K562 (cell line): Measurements from ENCODE around the gene SH3YL1. TPM values are rescaled to one million over a fixed set of nuclear protein-coding genes. Genes with fewer than 3 reads are reported as not detected.

ENCODE experiments used
- ATAC-seq: fragments of 200-7000 bp; cut with Tn5 transposase; 3 replicates; pipeline ENCODE4 v1.9.1; 2020; ENCODE audit warnings: moderate library complexity
- BruUV-seq: library from RNA; stranded (reverse); fragments of 400-500 nt; replicated peaks from 2 replicates; lab custom pipeline; 2021; lab: Mats Ljungman, UMichigan
- CTCF ChIA-PET: fragments of 300-600 bp; formaldehyde crosslinking; extraction: SDS; loops from one replicate; lab custom pipeline; 2021; ENCODE audit warnings: low intra/inter-chr PET ratio; lab: Yijun Ruan, JAX
- POLR2A ChIA-PET: fragments of 300-600, 350-650 bp; sonication (Branson Sonifier 250); formaldehyde crosslinking; extraction: SDS; loops from one replicate; lab custom pipeline; 2021; ENCODE audit warnings: antibody characterized with exemption, inconsistent platforms; lab: Yijun Ruan, JAX
- DNase-seq, 4 experiments: peaks; one replicate each; pipeline versions ENCODE4 v3.0.0 to v3.0.0-alpha.2; 2011 to 2018; ENCODE audit warnings: low spot score in 3 of 4, mixed read lengths in 3 of 4; ENCODE audit errors: extremely low read depth in 1 of 4
- FAIRE-seq: peaks from 2 replicates; lab custom pipeline; 2011; peaks lifted over from hg19 to GRCh38; lab: Jason Lieb, UNC
- H2AFZ ChIP-seq: 2 replicates; pipeline ENCODE4 v1.6.0; 2011; ENCODE audit warnings: low read depth, low read length, control low read depth, inconsistent platforms
- H3K27ac ChIP-seq: fragments of 200-600 bp; 3 replicates; pipeline ENCODE4 v1.8.0; 2011; ENCODE audit warnings: low read depth, mild to moderate bottlenecking, control low read depth, inconsistent platforms, low read length, moderate library complexity, mixed read lengths; ENCODE audit errors: extremely low read depth
- H3K27me3 ChIP-seq, 2 experiments: fragments of 300-600 bp in 1 of 2; 2 replicates in 1 of 2; 3 replicates in 1 of 2; pipeline versions ENCODE4 v1.6.0 to v1.8.0; 2011; ENCODE audit warnings: inconsistent platforms in 2 of 2, low read length in 2 of 2, mild to moderate bottlenecking in 1 of 2, mixed read lengths in 1 of 2, moderate library complexity in 1 of 2; ENCODE audit not compliant: control insufficient read depth in 2 of 2, insufficient read depth in 2 of 2
- H3K36me3 ChIP-seq: fragments of 300-600 bp; 3 replicates; pipeline ENCODE4 v1.8.0; 2011; ENCODE audit warnings: mild to moderate bottlenecking, low read length, inconsistent platforms; ENCODE audit not compliant: control insufficient read depth, insufficient read depth
- H3K4me1 ChIP-seq, 2 experiments: fragments of 200-600 bp in 1 of 2; replicated peaks in 1 of 2; 2 replicates in 1 of 2; 3 replicates in 1 of 2; pipeline versions ENCODE4 v1.5.1 to v1.8.0; 2011; ENCODE audit warnings: inconsistent platforms in 2 of 2, low read length in 2 of 2, mild to moderate bottlenecking in 1 of 2, mixed read lengths in 1 of 2, moderate library complexity in 1 of 2; ENCODE audit not compliant: control insufficient read depth in 2 of 2, insufficient read depth in 2 of 2
- H3K4me2 ChIP-seq: 2 replicates; pipeline ENCODE4 v1.6.1; 2011; ENCODE audit warnings: low read length, control low read depth, inconsistent platforms, mixed read lengths; ENCODE audit not compliant: insufficient read depth
- H3K4me3 ChIP-seq: fragments of 200-600 bp; sonication (generic), shearing (Covaris generic); 2 replicates; pipeline ENCODE4 v1.5.1; 2016; ENCODE audit warnings: control low read depth, inconsistent platforms
- H3K79me2 ChIP-seq: fragments of 200-600 bp; 3 replicates; pipeline ENCODE4 v1.8.0; 2011; ENCODE audit warnings: low read length, inconsistent platforms; ENCODE audit not compliant: control insufficient read depth, insufficient read depth
- H3K9ac ChIP-seq, 2 experiments: 2 replicates each; pipeline versions ENCODE4 v1.6.0 to v1.6.1; 2011; ENCODE audit warnings: low read depth in 2 of 2, low read length in 2 of 2, control low read depth in 1 of 2, inconsistent platforms in 1 of 2, mild to moderate bottlenecking in 1 of 2, mixed read lengths in 1 of 2; ENCODE audit not compliant: insufficient read depth in 1 of 2
- H3K9me1 ChIP-seq: one replicate; pipeline ENCODE4 v1.6.0; 2011; ENCODE audit warnings: inconsistent platforms, mild to moderate bottlenecking, low read length, moderate library complexity; ENCODE audit not compliant: control insufficient read depth, insufficient read depth
- H3K9me3 ChIP-seq: replicated peaks from 2 replicates; pipeline ENCODE4 v1.5.1; 2011; ENCODE audit warnings: low read depth, low read length, inconsistent platforms; ENCODE audit not compliant: control insufficient read depth, insufficient read depth
- H4K20me1 ChIP-seq: replicated peaks from 2 replicates; pipeline ENCODE4 v1.6.1; 2011; ENCODE audit warnings: low read length, inconsistent platforms, mixed read lengths; ENCODE audit not compliant: control insufficient read depth, insufficient read depth
- ELF1 ChIP-seq: fragments of 200-800 bp; sonication (Bioruptor generic); IDR thresholded peaks from 2 replicates; pipeline ENCODE4 v1.6.1; 2016; ENCODE audit warnings: missing genetic modification characterization, missing compliant biosample characterization
- HMG20A ChIP-seq: fragments of 450-650 bp; formaldehyde crosslinking; conservative IDR thresholded peaks from 2 replicates; pipeline ENCODE4 v1.4.0; 2020; ENCODE audit warnings: mild to moderate bottlenecking, mixed read lengths
- MCM3 ChIP-seq: fragments of 450-650 bp; IDR thresholded peaks from 2 replicates; pipeline ENCODE4 v1.6.1; 2016
- MECOM ChIP-seq: fragments of 250-450 bp; sonication (Bioruptor Pico); IDR thresholded peaks from 2 replicates; pipeline ENCODE4 v1.8.0; 2022; ENCODE audit warnings: inconsistent platforms
- NFE2 ChIP-seq: IDR thresholded peaks from 2 replicates; pipeline ENCODE4 v1.6.1; 2014; ENCODE audit warnings: antibody characterized with exemption, low read depth
- POLR3A ChIP-seq: IDR thresholded peaks from 2 replicates; pipeline ENCODE4 v1.6.1; 2011; ENCODE audit warnings: borderline replicate concordance, mild to moderate bottlenecking, moderate library complexity; ENCODE audit not compliant: insufficient read length, insufficient read depth; ENCODE audit errors: extremely low read depth
- SP1 ChIP-seq: sonication (generic); formaldehyde crosslinking; IDR thresholded peaks from 2 replicates; pipeline ENCODE4 v1.8.1; 2022; ENCODE audit warnings: mild to moderate bottlenecking, missing genetic modification reagents
- U2AF2 ChIP-seq: fragments of 200-400 bp; formaldehyde crosslinking; optimal IDR thresholded peaks from 2 replicates; pipeline ENCODE3; 2017; ENCODE audit warnings: low read depth, mild to moderate bottlenecking, low read length
- XRCC5 ChIP-seq: fragments of 200-400 bp; formaldehyde crosslinking; IDR thresholded peaks from 2 replicates; pipeline ENCODE4 v1.6.1; 2017; ENCODE audit warnings: low read depth, mild to moderate bottlenecking, low read length
- WGBS: fragments of 100-300 bp; shearing (Covaris generic); methylation state at CpG from one replicate; pipeline ENCODE4 v1.1.6; 2016; ENCODE audit warnings: low coverage, mixed read lengths; ENCODE audit not compliant: insufficient coverage; ENCODE audit errors: missing lambda C conversion rate; 5-methylcytosine and 5-hydroxymethylcytosine counted together
- in situ Hi-C: fragments of 300-500 bp; cut with MboI; formaldehyde crosslinking; loops from 4 replicates; pipeline ENCODE4 v1.15.0; 2018; ENCODE audit warnings: inconsistent platforms, mixed read lengths
- intact Hi-C: fragments of 100-400 bp; cut with micrococcal nuclease; formaldehyde crosslinking; loops from 2 replicates; pipeline ENCODE4 v1.14.2; 2022
- polyA plus RNA-seq, 8 experiments: library from polyadenylated mRNA; depleted of rRNA in 4 of 8; stranded (reverse) in 5 of 8; unstranded in 3 of 8; fragments of >200 nt; fragmentation: Nextera tagmentation in 2 of 8; fragmentation: Illumina TruSeq in 1 of 8; extraction: Ambion mirVana in 2 of 8; extraction: Trizol in 1 of 8; gene quantifications; 2 replicates each; pipeline versions ENCODE4 v1.2.1 to v1.2.3, GENCODE V29; 2011 to 2014; ENCODE audit warnings: inconsistent platforms in 1 of 8, missing spikeins in 1 of 8
- total RNA-seq, 7 experiments: library from RNA; depleted of rRNA in 6 of 7; stranded (reverse); fragments of >200 nt in 6 of 7; fragmentation: Illumina TruSeq in 2 of 7; extraction: Trizol in 2 of 7; gene quantifications; 2 replicates each; pipeline versions ENCODE4 v1.2.1 to v1.2.3, GENCODE V29; 2011 to 2021; ENCODE audit warnings: low replicate concordance in 1 of 7

Gene SH3YL1
- total and polyA plus RNA-seq, 9 of the 15 experiments (the other 6 are each of a cell fraction or from before 2014, with no cell fraction given): 3.9 to 7.8 (median 5.3) TPM

DNA sequence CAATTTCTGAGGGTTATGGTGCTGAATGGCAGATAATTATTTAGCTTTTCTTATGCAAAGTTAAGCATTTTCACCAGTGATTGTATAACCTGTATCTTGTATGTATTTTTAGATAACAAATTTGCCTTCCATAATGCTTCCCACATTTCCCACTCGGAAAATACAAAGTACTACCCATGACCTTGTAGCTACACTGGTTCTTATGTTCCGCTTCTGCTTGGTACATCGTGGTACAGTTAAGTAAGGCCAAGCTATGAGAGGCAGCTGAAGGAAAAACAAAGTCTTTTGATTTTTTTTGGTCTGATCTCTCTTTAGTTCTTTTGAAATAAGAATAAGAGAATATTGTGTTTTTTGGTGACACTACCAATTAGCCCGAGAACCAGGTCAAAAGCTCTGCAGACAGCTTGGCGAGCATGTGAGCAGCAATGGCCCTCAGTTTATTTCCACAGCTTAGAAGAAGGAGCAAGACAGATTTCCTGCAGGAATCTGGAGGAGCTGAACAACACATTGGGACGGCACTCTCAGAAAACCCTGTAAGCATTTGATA lies 26.8 kb downstream of the SH3YL1 start:
- in situ Hi-C loops: no loop called here
- ATAC-seq: no peak

DNA sequence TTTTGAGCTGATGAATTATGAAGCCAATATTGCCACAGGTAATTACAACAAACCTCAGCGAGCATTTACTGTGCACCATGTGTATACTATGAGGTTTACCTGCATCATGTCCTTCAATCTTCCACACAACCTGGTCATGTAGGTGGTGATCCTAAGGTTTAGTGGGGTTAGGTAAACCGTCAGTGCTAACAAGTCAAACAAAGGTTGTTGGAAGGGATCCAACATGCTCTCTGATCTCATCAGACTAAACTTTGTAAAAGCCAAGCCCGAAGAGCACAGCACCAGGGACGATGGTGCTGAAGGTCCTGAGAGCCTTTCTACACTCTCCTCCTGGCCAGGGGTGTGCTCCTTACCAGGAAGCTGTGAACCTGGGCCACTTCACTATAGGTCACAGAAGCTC lies 29.4 kb downstream of the SH3YL1 start:
- Histone ChIP-seq H3K4me1 (no peaks in the 10 kb centered on the region), H3K9me3 (no peaks in the 10 kb centered on the region), H3K9ac (no peak overlapping the region), H3K4me3 (no peak overlapping the region), H4K20me1 (no peaks in the 10 kb centered on the region), H2AFZ (no peak overlapping the region), H3K36me3 (no peaks in the 10 kb centered on the region), H3K27ac (no peak overlapping the region), H3K4me2 (no peak overlapping the region), H3K9me1 (no peaks in the 10 kb centered on the region), H3K79me2 (no peaks in the 10 kb centered on the region), H3K27me3 (peaks cover 0 to 5% of the 10 kb centered on the region in 2 experiments; a peak in 1 of 5 replicates)
- 0% methylated on average over 4 of the region's 4 CpGs for WGBS
- CTCF ChIA-PET: no interaction called here
- BruUV-seq: no TSS peak
- no peak for DNase-seq
- no peak for FAIRE-seq
- POLR2A ChIA-PET: no interaction called here
- in situ Hi-C loops (no loop called here), intact Hi-C loops (no loop called here)
- TF ChIP-seq MCM3 (no peak), HMG20A (CRISPR knock-in tag) (no peak), ELF1 (tag) (no peak), U2AF2 (no peak), XRCC5 (no peak)
- ATAC-seq: no peak

More for the DNA sequence above, 26.8 kb downstream of the SH3YL1 start:
- ChIA-PET CTCF (no interaction called here), POLR2A (no interaction called here)
- H3K9me3 ChIP-seq: no peaks in the 10 kb centered on the region
- no peaks in the 10 kb centered on the region for H3K36me3 ChIP-seq
- 10% methylated on average over 6 of the region's 6 CpGs for WGBS
- FAIRE-seq (no peak), DNase-seq (no peak)
- intact Hi-C loops: no loop called here
- no peak overlapping the region for H3K9ac ChIP-seq
- no peaks in the 10 kb centered on the region for H3K79me2 ChIP-seq
- H3K4me3 ChIP-seq: no peak overlapping the region
- H3K27me3 ChIP-seq: peaks cover 0 to 5% of the 10 kb centered on the region in 2 experiments; a peak in 1 of 5 replicates
- H2AFZ ChIP-seq: no peak overlapping the region
- H3K4me2 ChIP-seq: no peak overlapping the region
- TF ChIP-seq SP1 (CRISPR knock-in tag): no peak
- no peak for TF ChIP-seq POLR3A
- TF ChIP-seq NFE2: no peak
- no peak for TF ChIP-seq MECOM (CRISPR knock-in tag)
- no peaks in the 10 kb centered on the region for H4K20me1 ChIP-seq
- H3K27ac ChIP-seq: no peak overlapping the region
- no peaks in the 10 kb centered on the region for H3K4me1 ChIP-seq
- H3K9me1 ChIP-seq: no peaks in the 10 kb centered on the region
- BruUV-seq: no TSS peak
